ENCODE data around the gene REC8.

The REC8 gene

GRCh38 chr14:24150993-24151392 is 20.9 kb upstream of the REC8 start:
- Histone ChIP-seq H3K4me3 (no peak overlapping the region), H3K27ac (no peak overlapping the region)
- no peak for DNase-seq (ENCODE audit: low spot score)
- TF ChIP-seq, protein P1, sequence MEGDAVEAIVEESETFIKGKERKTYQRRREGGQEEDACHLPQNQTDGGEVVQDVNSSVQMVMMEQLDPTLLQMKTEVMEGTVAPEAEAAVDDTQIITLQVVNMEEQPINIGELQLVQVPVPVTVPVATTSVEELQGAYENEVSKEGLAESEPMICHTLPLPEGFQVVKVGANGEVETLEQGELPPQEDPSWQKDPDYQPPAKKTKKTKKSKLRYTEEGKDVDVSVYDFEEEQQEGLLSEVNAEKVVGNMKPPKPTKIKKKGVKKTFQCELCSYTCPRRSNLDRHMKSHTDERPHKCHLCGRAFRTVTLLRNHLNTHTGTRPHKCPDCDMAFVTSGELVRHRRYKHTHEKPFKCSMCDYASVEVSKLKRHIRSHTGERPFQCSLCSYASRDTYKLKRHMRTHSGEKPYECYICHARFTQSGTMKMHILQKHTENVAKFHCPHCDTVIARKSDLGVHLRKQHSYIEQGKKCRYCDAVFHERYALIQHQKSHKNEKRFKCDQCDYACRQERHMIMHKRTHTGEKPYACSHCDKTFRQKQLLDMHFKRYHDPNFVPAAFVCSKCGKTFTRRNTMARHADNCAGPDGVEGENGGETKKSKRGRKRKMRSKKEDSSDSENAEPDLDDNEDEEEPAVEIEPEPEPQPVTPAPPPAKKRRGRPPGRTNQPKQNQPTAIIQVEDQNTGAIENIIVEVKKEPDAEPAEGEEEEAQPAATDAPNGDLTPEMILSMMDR (IDR thresholded peaks at IDR 0.05) = no peak

DNA sequence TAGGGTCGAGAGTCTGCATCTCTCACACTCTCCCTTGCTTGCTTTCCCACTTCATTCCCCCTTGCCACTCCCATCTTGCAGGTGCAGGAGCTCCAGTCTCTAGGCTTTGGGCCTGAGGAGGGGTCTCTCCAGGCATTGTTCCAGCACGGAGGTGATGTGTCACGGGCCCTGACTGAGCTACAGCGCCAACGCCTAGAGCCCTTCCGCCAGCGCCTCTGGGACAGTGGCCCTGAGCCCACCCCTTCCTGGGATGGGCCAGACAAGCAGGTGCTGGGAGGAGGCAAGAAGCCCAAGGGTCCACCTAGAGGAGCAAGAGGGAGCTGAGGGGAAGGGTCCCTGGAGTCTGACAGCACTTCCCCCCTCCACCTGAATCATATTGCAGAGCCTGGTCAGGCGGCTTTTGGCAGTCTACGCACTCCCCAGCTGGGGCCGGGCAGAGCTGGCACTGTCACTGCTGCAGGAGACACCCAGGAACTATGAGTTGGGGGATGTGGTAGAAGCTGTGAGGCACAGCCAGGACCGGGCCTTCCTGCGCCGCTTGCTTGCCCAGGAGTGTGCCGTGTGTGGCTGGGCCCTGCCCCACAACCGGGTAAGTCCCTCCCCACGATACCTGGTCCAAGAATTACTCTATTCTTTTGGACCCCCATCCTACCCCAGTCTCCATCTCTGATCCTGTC is 20.3 kb upstream of the REC8 start:
- Histone ChIP-seq H3K27ac (no peak overlapping the region), H3K4me3 (no peak overlapping the region)
- no peak for DNase-seq (ENCODE audit: low spot score)
- TF ChIP-seq, protein P1 (IDR thresholded peaks at IDR 0.05) = no peak

DNA sequence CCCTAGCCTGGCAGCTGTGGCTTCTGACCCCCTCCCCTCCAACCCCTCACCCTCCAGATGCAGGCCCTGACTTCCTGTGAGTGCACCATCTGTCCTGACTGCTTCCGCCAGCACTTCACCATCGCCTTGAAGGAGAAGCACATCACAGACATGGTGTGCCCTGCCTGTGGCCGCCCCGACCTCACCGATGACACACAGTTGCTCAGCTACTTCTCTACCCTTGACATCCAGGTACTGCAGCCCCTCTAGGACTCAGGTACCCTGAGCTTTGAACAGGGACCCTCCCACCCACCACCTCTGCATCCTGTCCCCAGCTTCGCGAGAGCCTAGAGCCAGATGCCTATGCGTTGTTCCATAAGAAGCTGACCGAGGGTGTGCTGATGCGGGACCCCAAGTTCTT is 16.8 kb upstream of the REC8 start:
- Histone ChIP-seq H3K27ac (no peak overlapping the region), H3K4me3 (no peak overlapping the region)
- TF ChIP-seq, protein P1 (IDR thresholded peaks at IDR 0.05) = no peak
- DNase-seq (ENCODE audit: low spot score) = no peak

- TF ChIP-seq, protein P1 (IDR thresholded peaks at IDR 0.05) = no peak
- Histone ChIP-seq H3K27ac (no peak overlapping the region), H3K4me3 (no peak overlapping the region)
- no peak for DNase-seq (ENCODE audit: low spot score)
Measured at GRCh38 chr14:24156840-24157239, 15.0 kb upstream of the REC8 start.

- H3K4me3 ChIP-seq = no peak overlapping the region
- TF ChIP-seq, protein P1 (IDR thresholded peaks at IDR 0.05) = no peak
- no peak overlapping the region for H3K27ac ChIP-seq
- no peak for DNase-seq (ENCODE audit: low spot score)
Measured at GRCh38 chr14:24157331-24157730, 14.5 kb upstream of the REC8 start.

DNA sequence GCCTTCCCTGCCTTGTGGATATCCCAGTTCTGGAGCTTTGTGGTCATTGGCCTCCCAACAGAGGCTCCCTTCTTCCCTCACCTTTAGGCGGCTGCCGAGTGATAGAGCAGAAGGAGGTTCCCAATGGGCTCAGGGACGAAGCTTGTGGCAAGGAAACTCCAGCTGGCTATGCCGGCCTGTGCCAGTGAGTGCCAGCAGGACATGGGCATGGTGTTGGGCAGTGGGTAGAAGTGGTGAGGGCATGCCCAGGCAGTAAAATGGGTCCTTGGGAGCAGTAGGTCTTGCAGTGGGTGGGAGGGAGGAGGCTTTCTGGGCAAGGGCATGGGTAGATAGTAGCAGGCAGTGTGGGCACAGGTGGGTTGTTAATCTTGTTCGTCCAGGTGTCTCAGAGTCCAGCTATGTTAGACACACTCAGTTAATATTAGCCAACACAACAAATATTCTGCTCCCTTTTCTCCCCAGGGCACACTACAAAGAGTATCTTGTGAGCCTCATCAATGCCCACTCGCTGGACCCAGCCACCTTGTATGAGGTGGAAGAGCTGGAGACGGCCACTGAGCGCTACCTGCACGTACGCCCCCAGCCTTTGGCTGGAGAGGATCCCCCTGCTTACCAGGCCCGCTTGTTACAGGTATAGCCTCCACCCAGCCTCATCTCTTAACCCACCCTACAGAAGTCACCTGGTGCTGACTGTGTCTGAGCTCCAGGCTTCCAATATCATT is 11.9 kb upstream of the REC8 start:
- no peak overlapping the region for H3K4me3 ChIP-seq
- DNase-seq (ENCODE audit: low spot score) = peak; percentile 68
- H3K27ac ChIP-seq = peak overlapping the region in 1 of 2 donors; percentile 97
- TF ChIP-seq, protein P1 (IDR thresholded peaks at IDR 0.05) = no peak

DNA sequence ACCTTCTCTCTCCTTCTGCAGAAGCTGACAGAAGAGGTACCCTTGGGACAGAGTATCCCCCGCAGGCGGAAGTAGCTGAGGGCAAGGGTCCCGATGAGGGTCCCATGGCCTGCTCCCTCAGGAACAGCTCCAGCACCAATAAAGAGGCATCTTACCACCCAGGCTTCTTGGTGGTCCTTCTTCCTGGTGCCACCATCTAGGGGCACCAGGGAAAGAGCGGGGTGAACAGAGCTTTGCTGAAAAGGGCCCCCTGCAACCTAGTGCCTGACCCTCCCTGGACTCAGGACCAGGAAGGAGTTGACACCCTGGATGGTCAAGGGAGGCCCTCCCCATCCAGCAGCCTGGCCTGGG is 11.4 kb upstream of the REC8 start:
- no peak for DNase-seq (ENCODE audit: low spot score)
- Histone ChIP-seq H3K4me3 (peak overlapping the region; percentile 80), H3K27ac (peak overlapping the region; percentile 88 to 97)
- TF ChIP-seq, protein P1 (IDR thresholded peaks at IDR 0.05) = no peak

Measured in coronary artery (tissue), 2 donors.